K562 (cell line): Measurements from ENCODE around the gene ARHGAP28. TPM values are rescaled to one million over a fixed set of nuclear protein-coding genes. Genes with fewer than 3 reads are reported as not detected.
A peak's percentile ranks its signal among the peaks of the same experiment; 100 is the strongest.

ENCODE experiments used
- BCL6 ChIP-seq: fragments of 250-450 bp; sonication (Bioruptor Pico); IDR thresholded peaks from 2 replicates; pipeline ENCODE4 v1.4.0; 2020
- BMI1 ChIP-seq: fragments of 150-350 bp; IDR thresholded peaks from 2 replicates; pipeline ENCODE4 v1.6.1; 2014; ENCODE audit warnings: low read length
- BRF1 ChIP-seq: IDR thresholded peaks from 3 replicates; pipeline ENCODE4 v1.6.1; 2011; ENCODE audit warnings: borderline replicate concordance, mild to moderate bottlenecking; ENCODE audit not compliant: insufficient read length; ENCODE audit errors: extremely low read depth
- CHD1 ChIP-seq: fragments of 200-600 bp; sonication (generic); IDR thresholded peaks from one replicate; pipeline ENCODE4 v1.6.1; 2012; ENCODE audit warnings: mild to moderate bottlenecking, moderate library complexity, low read length, inconsistent platforms
- DIDO1 ChIP-seq: fragments of 450-650 bp; IDR thresholded peaks from 2 replicates; pipeline ENCODE4 v1.6.1; 2016; ENCODE audit warnings: low read depth, missing biosample characterization, missing genetic modification characterization
- E4F1 ChIP-seq: fragments of 250-450 bp; sonication (Bioruptor Pico); IDR thresholded peaks from 2 replicates; pipeline ENCODE4 v1.5.0; 2021; ENCODE audit warnings: mild to moderate bottlenecking, borderline replicate concordance
- KLF16 ChIP-seq: IDR thresholded peaks from 2 replicates; pipeline ENCODE4 v1.6.1; 2016; ENCODE audit warnings: antibody characterized with exemption
- PRPF4 ChIP-seq: fragments of 200-400 bp; formaldehyde crosslinking; IDR thresholded peaks from one replicate; pipeline ENCODE4 v1.6.1; 2017; ENCODE audit warnings: low read length, low read depth, mild to moderate bottlenecking; ENCODE audit not compliant: insufficient read depth, poor library complexity, severe bottlenecking
- SRSF7 ChIP-seq: fragments of 200-400 bp; formaldehyde crosslinking; optimal IDR thresholded peaks from 2 replicates; pipeline ENCODE3; 2017; ENCODE audit warnings: mild to moderate bottlenecking, low read depth, low read length
- ZKSCAN3 ChIP-seq: fragments of 250-450 bp; sonication (Bioruptor Pico); IDR thresholded peaks from 2 replicates; pipeline ENCODE4 v1.4.0; 2020
- ZNF253 ChIP-seq: fragments of 250-450 bp; sonication (Bioruptor Pico); conservative IDR thresholded peaks from 2 replicates; pipeline ENCODE4 v1.6.1; 2021; ENCODE audit warnings: mild to moderate bottlenecking
- ZNF263 ChIP-seq: sonication (generic); formaldehyde crosslinking; IDR thresholded peaks from 2 replicates; pipeline ENCODE4 v1.8.0; 2022; ENCODE audit warnings: mild to moderate bottlenecking, missing genetic modification reagents, borderline replicate concordance
- ZNF3 ChIP-seq: fragments of 250-450 bp; sonication (Bioruptor Pico); IDR thresholded peaks from 2 replicates; pipeline ENCODE4 v1.5.0; 2021; ENCODE audit warnings: mild to moderate bottlenecking, moderate library complexity
- ZNF444 ChIP-seq: fragments of 250-450 bp; sonication (Bioruptor Pico); IDR thresholded peaks from 2 replicates; pipeline ENCODE4 v1.4.0; 2020; ENCODE audit warnings: mild to moderate bottlenecking, moderate library complexity
- ZNF707 ChIP-seq: fragments of 250-450 bp; sonication (Bioruptor Pico); conservative IDR thresholded peaks from 2 replicates; pipeline ENCODE4 v1.8.0; 2022; ENCODE audit warnings: inconsistent platforms, mild to moderate bottlenecking, moderate library complexity
- ZNF740 ChIP-seq, 3 experiments: fragments of 200-800 bp in 1 of 3; sonication (Bioruptor generic) in 1 of 3; sonication (generic) in 1 of 3; formaldehyde crosslinking in 1 of 3; IDR thresholded peaks; 2 replicates each; pipeline versions ENCODE4 v1.6.1 to v1.8.0; 2016 to 2022; ENCODE audit warnings: mild to moderate bottlenecking in 2 of 3, missing compliant biosample characterization in 2 of 3, missing genetic modification characterization in 2 of 3, missing genetic modification reagents in 1 of 3
- ZNF77 ChIP-seq: fragments of 250-450 bp; sonication (Bioruptor Pico); IDR thresholded peaks from 2 replicates; pipeline ENCODE4 v1.5.0; 2020
- ZSCAN32 ChIP-seq: fragments of 450-650 bp; formaldehyde crosslinking; IDR thresholded peaks from 2 replicates; pipeline ENCODE4 v1.4.0; 2020; ENCODE audit warnings: mild to moderate bottlenecking, moderate library complexity
- polyA plus RNA-seq, 8 experiments: library from polyadenylated mRNA; depleted of rRNA in 4 of 8; stranded (reverse) in 5 of 8; unstranded in 3 of 8; fragments of >200 nt; fragmentation: Nextera tagmentation in 2 of 8; fragmentation: Illumina TruSeq in 1 of 8; extraction: Ambion mirVana in 2 of 8; extraction: Trizol in 1 of 8; gene quantifications; 2 replicates each; pipeline versions ENCODE4 v1.2.1 to v1.2.3, GENCODE V29; 2011 to 2014; ENCODE audit warnings: inconsistent platforms in 1 of 8, missing spikeins in 1 of 8
- total RNA-seq, 7 experiments: library from RNA; depleted of rRNA in 6 of 7; stranded (reverse); fragments of >200 nt in 6 of 7; fragmentation: Illumina TruSeq in 2 of 7; extraction: Trizol in 2 of 7; gene quantifications; 2 replicates each; pipeline versions ENCODE4 v1.2.1 to v1.2.3, GENCODE V29; 2011 to 2021; ENCODE audit warnings: low replicate concordance in 1 of 7
- TF ChIP-seq, protein P1 (sequence below), 3 experiments: fragments of 200-800 bp in 1 of 3; fragments of 250-450 bp in 1 of 3; fragments of 450-650 bp in 1 of 3; sonication (Bioruptor Pico) in 1 of 3; sonication (Bioruptor generic) in 1 of 3; formaldehyde crosslinking in 1 of 3; IDR thresholded peaks; 2 replicates each; pipeline versions ENCODE4 v1.6.1 to v1.8.0; 2016 to 2022; ENCODE audit warnings: mild to moderate bottlenecking in 2 of 3, missing genetic modification characterization in 2 of 3, missing compliant biosample characterization in 1 of 3, moderate library complexity in 1 of 3
- TF ChIP-seq, protein P2 (sequence below): sonication (generic); formaldehyde crosslinking; IDR thresholded peaks from 2 replicates; pipeline ENCODE4 v1.9.0; 2022; ENCODE audit warnings: mild to moderate bottlenecking, missing genetic modification reagents

The ARHGAP28 gene
- total and polyA plus RNA-seq, 9 of the 15 experiments (the other 6 are each of a cell fraction or from before 2014, with no cell fraction given) = 0.93 to 5.9 (median 5.0) TPM

- TF ChIP-seq E4F1 (no peak), ZNF3 (CRISPR knock-in tag) (no peak), ZNF444 (no peak), ZNF707 (CRISPR knock-in tag) (no peak), BRF1 (no peak), ZNF740 (CRISPR knock-in tag; IDR thresholded peaks at IDR 0.05) (peak; percentile 93), ZNF740 (tag; IDR thresholded peaks at IDR 0.05) (peak in 1 of 2 experiments; percentile 56; a peak in 1 of 4 replicates), CHD1 (no peak), DIDO1 (tag) (no peak), ZNF253 (CRISPR knock-in tag) (no peak), SRSF7 (no peak), ZKSCAN3 (no peak), PRPF4 (no peak), ZNF263 (CRISPR knock-in tag) (no peak), ZNF77 (CRISPR knock-in tag) (no peak), BCL6 (CRISPR knock-in tag) (no peak), ZSCAN32 (no peak), KLF16 (no peak), BMI1 (no peak)
- TF ChIP-seq, protein P1, sequence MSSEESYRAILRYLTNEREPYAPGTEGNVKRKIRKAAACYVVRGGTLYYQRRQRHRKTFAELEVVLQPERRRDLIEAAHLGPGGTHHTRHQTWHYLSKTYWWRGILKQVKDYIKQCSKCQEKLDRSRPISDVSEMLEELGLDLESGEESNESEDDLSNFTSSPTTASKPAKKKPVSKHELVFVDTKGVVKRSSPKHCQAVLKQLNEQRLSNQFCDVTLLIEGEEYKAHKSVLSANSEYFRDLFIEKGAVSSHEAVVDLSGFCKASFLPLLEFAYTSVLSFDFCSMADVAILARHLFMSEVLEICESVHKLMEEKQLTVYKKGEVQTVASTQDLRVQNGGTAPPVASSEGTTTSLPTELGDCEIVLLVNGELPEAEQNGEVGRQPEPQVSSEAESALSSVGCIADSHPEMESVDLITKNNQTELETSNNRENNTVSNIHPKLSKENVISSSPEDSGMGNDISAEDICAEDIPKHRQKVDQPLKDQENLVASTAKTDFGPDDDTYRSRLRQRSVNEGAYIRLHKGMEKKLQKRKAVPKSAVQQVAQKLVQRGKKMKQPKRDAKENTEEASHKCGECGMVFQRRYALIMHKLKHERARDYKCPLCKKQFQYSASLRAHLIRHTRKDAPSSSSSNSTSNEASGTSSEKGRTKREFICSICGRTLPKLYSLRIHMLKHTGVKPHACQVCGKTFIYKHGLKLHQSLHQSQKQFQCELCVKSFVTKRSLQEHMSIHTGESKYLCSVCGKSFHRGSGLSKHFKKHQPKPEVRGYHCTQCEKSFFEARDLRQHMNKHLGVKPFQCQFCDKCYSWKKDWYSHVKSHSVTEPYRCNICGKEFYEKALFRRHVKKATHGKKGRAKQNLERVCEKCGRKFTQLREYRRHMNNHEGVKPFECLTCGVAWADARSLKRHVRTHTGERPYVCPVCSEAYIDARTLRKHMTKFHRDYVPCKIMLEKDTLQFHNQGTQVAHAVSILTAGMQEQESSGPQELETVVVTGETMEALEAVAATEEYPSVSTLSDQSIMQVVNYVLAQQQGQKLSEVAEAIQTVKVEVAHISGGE (CRISPR knock-in tag; IDR thresholded peaks at IDR 0.05) = peak in 1 of 3 experiments; percentile 52; a peak in 1 of 6 replicates
- TF ChIP-seq, protein P2, sequence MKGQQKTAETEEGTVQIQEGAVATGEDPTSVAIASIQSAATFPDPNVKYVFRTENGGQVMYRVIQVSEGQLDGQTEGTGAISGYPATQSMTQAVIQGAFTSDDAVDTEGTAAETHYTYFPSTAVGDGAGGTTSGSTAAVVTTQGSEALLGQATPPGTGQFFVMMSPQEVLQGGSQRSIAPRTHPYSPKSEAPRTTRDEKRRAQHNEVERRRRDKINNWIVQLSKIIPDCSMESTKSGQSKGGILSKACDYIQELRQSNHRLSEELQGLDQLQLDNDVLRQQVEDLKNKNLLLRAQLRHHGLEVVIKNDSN (CRISPR knock-in tag) = no peak
Measured at GRCh38 chr18:6729247-6730091, at the start of gene ARHGAP28 (continued).
